T-helper 2 cell treated with Interferon-gamma antibody and Interleukin-4, amounts not matched to agents 5 μg/mL and 100 μg/mL, for 36 hours (primary cell): Measurements from ENCODE around the gene PGGHG.

Experiments used
- DNase-seq: peaks from one replicate; pipeline ENCODE4 v3.0.0; 2021; ENCODE audit warnings: low spot score
- H3K27ac Mint-ChIP-seq: one replicate; pipeline ENCODE4 v1.8.0; 2021; ENCODE audit warnings: mild to moderate bottlenecking, mixed read lengths
- H3K27me3 Mint-ChIP-seq: one replicate; pipeline ENCODE4 v1.8.0; 2021; ENCODE audit warnings: low read depth, mixed read lengths
- H3K36me3 Mint-ChIP-seq: one replicate; pipeline ENCODE4 v1.8.0; 2021; ENCODE audit warnings: low read depth, mixed read lengths
- H3K4me1 Mint-ChIP-seq: one replicate; pipeline ENCODE4 v1.8.0; 2021; ENCODE audit warnings: low read depth, mixed read lengths
- H3K4me3 Mint-ChIP-seq: one replicate; pipeline ENCODE4 v1.8.0; 2022; ENCODE audit warnings: mild to moderate bottlenecking, moderate library complexity, mixed read lengths
- H3K9me3 Mint-ChIP-seq: one replicate; pipeline ENCODE4 v1.8.0; 2021; ENCODE audit warnings: mixed read lengths

Gene PGGHG

GRCh38 chr11:293852-294661, 5.1 kb downstream of the PGGHG start:
- no peak overlapping the region for H3K27ac Mint-ChIP-seq
- H3K9me3 Mint-ChIP-seq, result no peaks in the 10 kb centered on the region
- peaks cover 4% of the 10 kb centered on the region for H3K36me3 Mint-ChIP-seq
- DNase-seq, result no peak
- peaks cover 7% of the 10 kb centered on the region for H3K4me1 Mint-ChIP-seq
- H3K4me3 Mint-ChIP-seq, result no peak overlapping the region
- no peaks in the 10 kb centered on the region for H3K27me3 Mint-ChIP-seq

- no peak overlapping the region for H3K4me3 Mint-ChIP-seq
- no peak overlapping the region for H3K27ac Mint-ChIP-seq
- peaks cover 7% of the 10 kb centered on the region for H3K4me1 Mint-ChIP-seq
- no peaks in the 10 kb centered on the region for H3K9me3 Mint-ChIP-seq
- H3K27me3 Mint-ChIP-seq, result no peaks in the 10 kb centered on the region
- no peak for DNase-seq
- peaks cover 4% of the 10 kb centered on the region for H3K36me3 Mint-ChIP-seq
Measured at GRCh38 chr11:294780-295179, 5.9 kb downstream of the PGGHG start.

GRCh38 chr11:295351-296170, 6.6 kb downstream of the PGGHG start:
- no peak overlapping the region for H3K27ac Mint-ChIP-seq
- peaks cover 7% of the 10 kb centered on the region for H3K4me1 Mint-ChIP-seq
- no peak for DNase-seq
- no peak overlapping the region for H3K4me3 Mint-ChIP-seq
- H3K36me3 Mint-ChIP-seq, result peaks cover 4% of the 10 kb centered on the region
- H3K9me3 Mint-ChIP-seq, result no peaks in the 10 kb centered on the region
- peaks cover 5% of the 10 kb centered on the region for H3K27me3 Mint-ChIP-seq

- H3K9me3 Mint-ChIP-seq, result no peaks in the 10 kb centered on the region
- H3K4me1 Mint-ChIP-seq, result peaks cover 5% of the 10 kb centered on the region
- H3K27ac Mint-ChIP-seq, result no peak overlapping the region
- peaks cover 10% of the 10 kb centered on the region for H3K27me3 Mint-ChIP-seq
- no peaks in the 10 kb centered on the region for H3K36me3 Mint-ChIP-seq
- no peak for DNase-seq
- no peak overlapping the region for H3K4me3 Mint-ChIP-seq
Measured at GRCh38 chr11:296171-297050, 7.5 kb downstream of the PGGHG start.

GRCh38 chr11:297051-297585, 8.2 kb downstream of the PGGHG start:
- Mint-ChIP-seq H3K27me3 (peaks cover 10% of the 10 kb centered on the region), H3K27ac (peak overlapping the region; percentile 60), H3K36me3 (no peaks in the 10 kb centered on the region), H3K4me1 (peaks cover 5% of the 10 kb centered on the region), H3K9me3 (no peaks in the 10 kb centered on the region), H3K4me3 (no peak overlapping the region)
- no peak for DNase-seq

- Mint-ChIP-seq H3K27me3 (peaks cover 10% of the 10 kb centered on the region), H3K9me3 (no peaks in the 10 kb centered on the region), H3K27ac (peak overlapping the region; percentile 60), H3K4me3 (peak overlapping the region; percentile 8), H3K36me3 (no peaks in the 10 kb centered on the region), H3K4me1 (peaks cover 6% of the 10 kb centered on the region)
- no peak for DNase-seq
Measured at GRCh38 chr11:297586-298405, 8.9 kb downstream of the PGGHG start.

- H3K9me3 Mint-ChIP-seq, result no peaks in the 10 kb centered on the region
- H3K27me3 Mint-ChIP-seq, result peaks cover 10% of the 10 kb centered on the region
- no peak overlapping the region for H3K4me3 Mint-ChIP-seq
- H3K27ac Mint-ChIP-seq, result no peak overlapping the region
- H3K4me1 Mint-ChIP-seq, result peaks cover 8% of the 10 kb centered on the region
- no peaks in the 10 kb centered on the region for H3K36me3 Mint-ChIP-seq
- no peak for DNase-seq
Measured at GRCh38 chr11:298406-299065, 9.6 kb downstream of the PGGHG start.

- Mint-ChIP-seq H3K36me3 (no peaks in the 10 kb centered on the region), H3K27ac (no peak within 1 kb of the TSS), H3K9me3 (no peaks in the 10 kb centered on the region), H3K4me1 (peaks cover 8% of the 10 kb centered on the region), H3K4me3 (no peak within 1 kb of the TSS), H3K27me3 (peaks cover 10% of the 10 kb centered on the region)
- DNase-seq, result no peak
Measured at GRCh38 chr11:299081-299891, 10.4 kb downstream of the PGGHG start, which contains the start of gene IFITM5. TSS of gene IFITM5 (minus strand) at chr11:299526. CDS start at chr11:299490, 36 bp downstream.

- H3K4me3 Mint-ChIP-seq, result no peak overlapping the region
- H3K9me3 Mint-ChIP-seq, result no peaks in the 10 kb centered on the region
- no peak overlapping the region for H3K27ac Mint-ChIP-seq
- H3K4me1 Mint-ChIP-seq, result peaks cover 8% of the 10 kb centered on the region
- no peak for DNase-seq
- H3K36me3 Mint-ChIP-seq, result no peaks in the 10 kb centered on the region
- H3K27me3 Mint-ChIP-seq, result peaks cover 10% of the 10 kb centered on the region
Measured at GRCh38 chr11:299951-300735, 11.2 kb downstream of the PGGHG start.

GRCh38 chr11:303363-303762, 14.4 kb downstream of the PGGHG start:
- Mint-ChIP-seq H3K27ac (no peak overlapping the region), H3K4me3 (no peak overlapping the region)

GRCh38 chr11:304061-304506, 15.2 kb downstream of the PGGHG start:
- peaks cover 25% of the 10 kb centered on the region for H3K4me1 Mint-ChIP-seq
- no peak for DNase-seq
- H3K27me3 Mint-ChIP-seq, result peaks cover 10% of the 10 kb centered on the region
- no peak overlapping the region for H3K4me3 Mint-ChIP-seq
- no peaks in the 10 kb centered on the region for H3K9me3 Mint-ChIP-seq
- peaks cover 10% of the 10 kb centered on the region for H3K36me3 Mint-ChIP-seq
- H3K27ac Mint-ChIP-seq, result no peak overlapping the region

More at GRCh38 chr11:303363-303762, 14.4 kb downstream of the PGGHG start:
- no peak for DNase-seq
- H3K27me3 Mint-ChIP-seq, result peaks cover 10% of the 10 kb centered on the region
- peaks cover 5% of the 10 kb centered on the region for H3K36me3 Mint-ChIP-seq
- H3K9me3 Mint-ChIP-seq, result no peaks in the 10 kb centered on the region
- peaks cover 25% of the 10 kb centered on the region for H3K4me1 Mint-ChIP-seq
